SU-DHL-6 (cell line): ENCODE results near the gene ARFGEF2.

ENCODE experiments used
- H2AFZ ChIP-seq: fragments of 200-600 bp; sonication (generic); 2 replicates; pipeline ENCODE4 v1.6.1; 2014; ENCODE audit warnings: low read depth, mild to moderate bottlenecking, moderate library complexity, mixed read lengths, antibody characterized with exemption, low read length; ENCODE audit not compliant: severe bottlenecking
- H3F3A ChIP-seq: fragments of 200-600 bp; shearing (Covaris generic); 2 replicates; pipeline ENCODE4 v1.6.0; 2016; ENCODE audit warnings: antibody characterized with exemption, mild to moderate bottlenecking; ENCODE audit not compliant: insufficient read depth
- H3K27ac ChIP-seq: fragments of 200-600 bp; sonication (generic); 2 replicates; pipeline ENCODE4 v1.5.1; 2016; ENCODE audit warnings: low read depth, mild to moderate bottlenecking, low read length, moderate library complexity, mixed read lengths
- H3K27me3 ChIP-seq: fragments of 200-600 bp; sonication (generic), shearing (Covaris generic); 2 replicates; pipeline ENCODE4 v1.6.0; 2014; ENCODE audit warnings: mild to moderate bottlenecking, low read length
- H3K36me3 ChIP-seq: fragments of 200-600 bp; sonication (generic); 2 replicates; pipeline ENCODE4 v1.6.1; 2014; ENCODE audit warnings: mild to moderate bottlenecking, low read length, mixed read lengths
- H3K4me2 ChIP-seq: fragments of 300-600, 200-600 bp; shearing (Covaris generic), sonication (generic); 2 replicates; pipeline ENCODE4 v1.6.0; 2014; ENCODE audit warnings: low read length, low read depth, mild to moderate bottlenecking; ENCODE audit not compliant: poor library complexity, severe bottlenecking
- H3K4me3 ChIP-seq: fragments of 200-600 bp; sonication (generic); 2 replicates; pipeline ENCODE4 v1.5.1; 2014; ENCODE audit warnings: antibody characterized with exemption, low read length, mild to moderate bottlenecking, mixed read lengths; ENCODE audit not compliant: insufficient read depth, poor library complexity, severe bottlenecking
- H3K79me2 ChIP-seq: fragments of 200-600 bp; sonication (generic); 2 replicates; pipeline ENCODE4 v1.6.1; 2014; ENCODE audit warnings: mild to moderate bottlenecking, low read length, moderate library complexity; ENCODE audit not compliant: insufficient read depth
- H3K9ac ChIP-seq: fragments of 200-600 bp; sonication (generic); 2 replicates; pipeline ENCODE4 v1.7.0; 2014; ENCODE audit warnings: mild to moderate bottlenecking, low read length
- H3K9me2 ChIP-seq: fragments of 200-600 bp; sonication (generic); replicated peaks from 2 replicates; pipeline ENCODE4 v1.6.1; 2014; ENCODE audit warnings: low read length; ENCODE audit not compliant: insufficient read depth
- H3K9me3 ChIP-seq: fragments of 200-600 bp; sonication (generic); 2 replicates; pipeline ENCODE4 v1.6.1; 2014; ENCODE audit warnings: low read length, mixed read lengths; ENCODE audit not compliant: insufficient read depth
- H4K20me1 ChIP-seq: fragments of 200-600 bp; sonication (generic); 2 replicates; pipeline ENCODE4 v1.6.1; 2014; ENCODE audit warnings: low read depth, mild to moderate bottlenecking, antibody characterized with exemption, low read length, moderate library complexity, mixed read lengths
- CTCF ChIP-seq: fragments of 200-600 bp; sonication (generic); IDR thresholded peaks from one replicate; pipeline ENCODE4 v1.5.1; 2017; ENCODE audit warnings: antibody characterized with exemption, mild to moderate bottlenecking, low read length, moderate library complexity; ENCODE audit not compliant: insufficient read depth, poor library complexity, severe bottlenecking
- EZH2phosphoT487 ChIP-seq: fragments of 200-600 bp; sonication (generic), shearing (Covaris generic); conservative IDR thresholded peaks from 2 replicates; pipeline ENCODE4 v1.6.1; 2018; ENCODE audit warnings: mild to moderate bottlenecking, antibody characterized with exemption, low read length, moderate library complexity, mixed read lengths

The ARFGEF2 gene

GRCh38 chr20:49046087-49046900 is 124.8 kb downstream of the ARFGEF2 start, which contains the start of gene CSE1L:
TSS of gene CSE1L (plus strand) at chr20:49046312. CDS start at chr20:49058464, 12,152 bp downstream.
- TF ChIP-seq EZH2phosphoT487 (no peak), CTCF (no peak)
- Histone ChIP-seq H3K9ac (peak within 1 kb of the TSS; percentile 99), H2AFZ (peak within 1 kb of the TSS; percentile 65), H3K36me3 (peaks cover 12% of the 10 kb centered on the region), H3K27me3 (no peaks in the 10 kb centered on the region), H3K4me2 (peak within 1 kb of the TSS; percentile 95), H3K79me2 (peaks cover 59% of the 10 kb centered on the region), H3K4me3 (peak within 1 kb of the TSS; percentile 97), H3K9me2 (no peaks in the 10 kb centered on the region), H3K27ac (peak within 1 kb of the TSS; percentile 94), H4K20me1 (peaks cover 27% of the 10 kb centered on the region), H3F3A (no peaks in the 10 kb centered on the region), H3K9me3 (no peaks in the 10 kb centered on the region)

- Histone ChIP-seq H3K4me3 (no peak overlapping the region), H3K79me2 (peaks cover 100% of the 10 kb centered on the region), H4K20me1 (peaks cover 70% of the 10 kb centered on the region), H3K27ac (no peak overlapping the region), H3K9me2 (no peaks in the 10 kb centered on the region), H3K9ac (no peak overlapping the region), H3K36me3 (peaks cover 27% of the 10 kb centered on the region), H3K9me3 (no peaks in the 10 kb centered on the region), H3K27me3 (no peaks in the 10 kb centered on the region), H3F3A (no peaks in the 10 kb centered on the region), H3K4me2 (peak overlapping the region; percentile 12), H2AFZ (no peak overlapping the region)
- TF ChIP-seq CTCF (no peak), EZH2phosphoT487 (no peak)
These were observed 130.8 kb downstream of the ARFGEF2 start for GRCh38 chr20:49052334-49052733.

- H3K36me3 ChIP-seq = peaks cover 25% of the 10 kb centered on the region; the same call in 1 of the 2 replicates
- no peaks in the 10 kb centered on the region for H3K27me3 ChIP-seq
- H3K4me3 ChIP-seq = no peak overlapping the region
- peaks cover 100% of the 10 kb centered on the region for H3K79me2 ChIP-seq
- peak overlapping the region; percentile 25 for H3K4me2 ChIP-seq
- H2AFZ ChIP-seq = no peak overlapping the region
- no peaks in the 10 kb centered on the region for H3K9me3 ChIP-seq
- peaks cover 66% of the 10 kb centered on the region for H4K20me1 ChIP-seq
- peaks cover 2% of the 10 kb centered on the region; the same call in 1 of the 2 replicates for H3F3A ChIP-seq
- H3K9ac ChIP-seq = no peak overlapping the region
- TF ChIP-seq EZH2phosphoT487 = no peak
- no peak for TF ChIP-seq CTCF
- no peak overlapping the region for H3K27ac ChIP-seq
- no peaks in the 10 kb centered on the region for H3K9me2 ChIP-seq
These were observed 132.6 kb downstream of the ARFGEF2 start for GRCh38 chr20:49054056-49054643.
